Renal pelvis (tissue), 3 donors: ENCODE results near the gene SUFU. TPM values are rescaled to one million over a fixed set of nuclear protein-coding genes. Genes with fewer than 3 reads are reported as not detected.

Experiments
- polyA plus RNA-seq, 3 donors: library from polyadenylated mRNA; unstranded; fragments of 120-200 nt; gene quantifications; one replicate each; pipeline ENCODE4 v1.2.1, GENCODE V29; 2013; ENCODE audit not compliant: insufficient read length in 3 of 3

The SUFU gene
- polyA plus RNA-seq, 3 donors = 30.9 to 33.1 (median 31.2) TPM

Other genes with a start within 250 kb of the SUFU start
- gene NFKB2, start 108.3 kb upstream of the SUFU start, polyA plus RNA-seq = 10 to 100 TPM; 20.6 to 22.7 (median 21.4) TPM
- gene PSD, start 85.2 kb upstream of the SUFU start, polyA plus RNA-seq = 10 to 100 TPM; 10.2 to 13.2 (median 12.2) TPM
- 10 to 100 TPM; 12.6 to 16.3 (median 14.8) TPM for gene FBXL15, start 83.1 kb upstream of the SUFU start, polyA plus RNA-seq
- 10 to 100 TPM; 77.1 to 93.1 (median 91.5) TPM for gene CUEDC2, start 71.4 kb upstream of the SUFU start, polyA plus RNA-seq
- gene C10orf95, start 52.4 kb upstream of the SUFU start, polyA plus RNA-seq = 1 to 10 TPM; 1.0 to 2.4 (median 1.9) TPM
- gene ACTR1A, start 1.3 kb upstream of the SUFU start, polyA plus RNA-seq = 10 to 100 TPM; 78.4 to 96.4 (median 79.2) TPM
- 100 to 1,000 TPM; 136 to 140 (median 136) TPM for gene TRIM8, start 140.5 kb downstream of the SUFU start, polyA plus RNA-seq
- gene ARL3, start 210.4 kb downstream of the SUFU start, polyA plus RNA-seq = 10 to 100 TPM; 30.5 to 31.3 (median 30.9) TPM
- 10 to 100 TPM; 53.6 to 80.0 (median 70.4) TPM for gene SFXN2, start 210.7 kb downstream of the SUFU start, polyA plus RNA-seq
- gene WBP1L, start 240.0 kb downstream of the SUFU start, polyA plus RNA-seq = 10 to 100 TPM; 45.7 to 48.9 (median 47.1) TPM